Endothelial cell of umbilical vein (primary cell): ENCODE results near the gene SLC46A1. TPM values are rescaled to one million over a fixed set of nuclear protein-coding genes. Genes with fewer than 3 reads are reported as not detected.

Experiments used
- BruUV-seq: library from RNA; stranded (reverse); fragments of 400-500 nt; replicated peaks from 2 replicates; lab custom pipeline; 2021; lab: Mats Ljungman, UMichigan
- CTCF ChIA-PET: fragments of 300-600, 350-600 bp; sonication (Branson Sonifier 250); formaldehyde crosslinking; loops from one replicate; lab custom pipeline; 2021; ENCODE audit warnings: antibody characterized with exemption, inconsistent platforms; lab: Charles Lee
- POLR2A ChIA-PET: fragments of 300-600, 350-600 bp; sonication (Branson Sonifier 250); formaldehyde crosslinking; loops from one replicate; lab custom pipeline; 2021; ENCODE audit warnings: antibody characterized with exemption, inconsistent platforms; lab: Charles Lee
- DNase-seq: peaks from one replicate; pipeline ENCODE4 v3.0.0-alpha.2; 2011; ENCODE audit warnings: low read depth, low spot score
- FAIRE-seq: peaks from 2 replicates; lab custom pipeline; 2011; peaks lifted over from hg19 to GRCh38; lab: Jason Lieb, UNC
- H2AFZ ChIP-seq: 2 replicates; pipeline ENCODE4 v1.6.0; 2012; ENCODE audit warnings: low read depth, low read length, control low read depth, inconsistent platforms
- H3K27ac ChIP-seq: 2 replicates; pipeline ENCODE4 v1.5.1; 2011; ENCODE audit warnings: low read depth, mild to moderate bottlenecking, control low read depth, low read length, moderate library complexity; ENCODE audit not compliant: insufficient read depth
- H3K27me3 ChIP-seq, 2 experiments: 2 replicates each; pipeline versions ENCODE4 v1.6.0 to v1.6.1; 2011; ENCODE audit warnings: low read length in 2 of 2, mixed read lengths in 1 of 2; ENCODE audit not compliant: control insufficient read depth in 2 of 2, insufficient read depth in 2 of 2
- H3K36me3 ChIP-seq, 2 experiments: 2 replicates in 1 of 2; 3 replicates in 1 of 2; pipeline ENCODE4 v1.5.1; 2011; ENCODE audit warnings: low read length in 2 of 2, mild to moderate bottlenecking in 1 of 2, moderate library complexity in 1 of 2; ENCODE audit not compliant: control insufficient read depth in 2 of 2, insufficient read depth in 2 of 2; ENCODE audit errors: extremely low read depth in 1 of 2
- H3K4me1 ChIP-seq: 3 replicates; pipeline ENCODE4 v1.5.1; 2011; ENCODE audit warnings: mild to moderate bottlenecking, low read length; ENCODE audit not compliant: control insufficient read depth, insufficient read depth; ENCODE audit errors: extremely low read depth
- H3K4me2 ChIP-seq: 2 replicates; pipeline ENCODE4 v1.6.1; 2011; ENCODE audit warnings: low read length, control low read depth, mixed read lengths; ENCODE audit not compliant: insufficient read depth
- H3K4me3 ChIP-seq, 3 experiments: fragments of 200-600 bp in 1 of 3; sonication (generic), shearing (Covaris generic) in 1 of 3; replicated peaks in 1 of 3; 2 replicates each; pipeline ENCODE4 v1.5.1; 2011 to 2016; ENCODE audit warnings: control low read depth in 3 of 3, low read length in 3 of 3, mild to moderate bottlenecking in 2 of 3, inconsistent platforms in 1 of 3, low read depth in 1 of 3, moderate library complexity in 1 of 3; ENCODE audit not compliant: insufficient read depth in 1 of 3
- H3K79me2 ChIP-seq: 2 replicates; pipeline ENCODE4 v1.6.0; 2012; ENCODE audit warnings: low read length, inconsistent platforms; ENCODE audit not compliant: control insufficient read depth, insufficient read depth
- H3K9ac ChIP-seq: replicated peaks from 2 replicates; pipeline ENCODE3; 2011; ENCODE audit warnings: low read length, control low read depth; ENCODE audit not compliant: insufficient read depth; ENCODE audit errors: extremely low read depth
- H3K9me1 ChIP-seq: replicated peaks from 3 replicates; pipeline ENCODE4 v1.6.0; 2011; ENCODE audit warnings: mild to moderate bottlenecking, low read length; ENCODE audit not compliant: control insufficient read depth, insufficient read depth; ENCODE audit errors: extremely low read depth
- H3K9me3 ChIP-seq: replicated peaks from 2 replicates; pipeline ENCODE4 v1.5.1; 2012; ENCODE audit warnings: low read length, inconsistent platforms; ENCODE audit not compliant: control insufficient read depth, insufficient read depth
- H4K20me1 ChIP-seq: replicated peaks from 2 replicates; pipeline ENCODE3; 2011; ENCODE audit warnings: mild to moderate bottlenecking, low read length; ENCODE audit not compliant: control insufficient read depth, insufficient read depth; ENCODE audit errors: extremely low read depth
- EZH2 ChIP-seq: IDR thresholded peaks from 2 replicates; pipeline ENCODE4 v1.6.1; 2012; ENCODE audit warnings: borderline replicate concordance, low read depth, mild to moderate bottlenecking, moderate library complexity, low read length, inconsistent platforms; ENCODE audit not compliant: severe bottlenecking
- FOS ChIP-seq: IDR thresholded peaks from 2 replicates; pipeline ENCODE4 v1.6.1; 2011; ENCODE audit warnings: mild to moderate bottlenecking, low read length, moderate library complexity, borderline replicate concordance; ENCODE audit not compliant: insufficient read depth
- GATA2 ChIP-seq: IDR thresholded peaks from 2 replicates; pipeline ENCODE4 v1.7.0; 2011; ENCODE audit warnings: low read depth, mild to moderate bottlenecking, moderate library complexity, mixed read lengths, low read length; ENCODE audit not compliant: insufficient read length, insufficient read depth
- JUN ChIP-seq: IDR thresholded peaks from 2 replicates; pipeline ENCODE4 v1.6.1; 2011; ENCODE audit warnings: borderline replicate concordance, low read depth; ENCODE audit not compliant: insufficient read length, insufficient read depth
- MYC ChIP-seq: IDR thresholded peaks from one replicate; pipeline ENCODE4 v1.6.1; 2011; ENCODE audit warnings: mild to moderate bottlenecking, low read depth, low read length
- POLR2A ChIP-seq: IDR thresholded peaks from 2 replicates; pipeline ENCODE4 v1.6.1; 2012; ENCODE audit warnings: low read depth, mild to moderate bottlenecking, control low read depth, low read length
- POLR2AphosphoS5 ChIP-seq: IDR thresholded peaks from 2 replicates; pipeline ENCODE4 v1.6.1; 2012; ENCODE audit warnings: low read depth, mild to moderate bottlenecking, control low read depth, low read length, moderate library complexity; ENCODE audit not compliant: insufficient read depth
- dilution Hi-C: fragments of 300-500 bp; cut with MboI; formaldehyde crosslinking; loops from one replicate; pipeline ENCODE4 v1.15.0; 2019; ENCODE audit warnings: low sequenced_read_pairs; ENCODE audit not compliant: extremely low pct_ligation_motif_present
- intact Hi-C: fragments of 100-400 bp; cut with micrococcal nuclease; formaldehyde crosslinking; loops from one replicate; pipeline ENCODE4 v1.10.0; 2022
- polyA plus RNA-seq, 4 experiments: library from polyadenylated mRNA; depleted of rRNA in 3 of 4; stranded (reverse) in 3 of 4; unstranded in 1 of 4; fragments of >200 nt; gene quantifications; 2 replicates each; pipeline versions ENCODE4 v1.2.1 to v1.2.3, GENCODE V29; 2011 to 2012; ENCODE audit warnings: missing spikeins in 1 of 4
- total RNA-seq: library from RNA; stranded (reverse); gene quantifications from 2 replicates; pipeline ENCODE4 v1.2.3, GENCODE V29; 2021
- TF ChIP-seq, protein P1 (sequence below): IDR thresholded peaks from 2 replicates; pipeline ENCODE4 v1.6.1; 2011; ENCODE audit not compliant: insufficient read depth, insufficient read length
- TF ChIP-seq, protein P2 (sequence below), 2 donors: IDR thresholded peaks; 1 replicate in 1 of 2; 2 replicates in 1 of 2; pipeline ENCODE4 v1.5.1; 2011; ENCODE audit warnings: low read length in 2 of 2, mild to moderate bottlenecking in 2 of 2, moderate library complexity in 2 of 2, control low read depth in 1 of 2, inconsistent platforms in 1 of 2, low read depth in 1 of 2; ENCODE audit not compliant: insufficient read depth in 1 of 2; ENCODE audit errors: extremely low read depth in 1 of 2

Gene SLC46A1
- total and polyA plus RNA-seq, 2 donors (not counting 3 experiments of a cell fraction or from before 2014, with no cell fraction given): 2.6 to 4.1 TPM

DNA sequence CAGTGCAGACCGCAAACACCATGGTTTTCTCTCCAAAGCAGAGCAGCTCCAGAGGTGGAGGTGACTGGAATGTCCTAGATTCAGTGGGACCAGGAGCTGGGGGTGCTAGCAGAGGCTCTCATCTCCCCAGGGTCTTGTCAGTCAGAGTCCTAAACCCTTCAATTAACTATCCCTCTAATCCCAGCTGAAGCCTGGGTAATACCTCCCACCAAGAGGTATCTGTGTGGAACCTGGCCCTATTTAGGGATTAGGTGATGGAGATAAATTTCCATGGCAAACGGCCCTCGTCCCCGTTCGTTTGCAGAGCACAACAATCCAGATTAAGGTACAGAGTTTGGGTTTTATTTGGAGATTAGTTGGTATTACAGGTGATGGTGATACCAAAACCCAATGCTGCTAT is 42.8 kb downstream of the SLC46A1 start:
- Histone ChIP-seq H3K4me2 (no peak overlapping the region), H3K27me3 (no peaks in the 10 kb centered on the region), H3K79me2 (peaks cover 7% of the 10 kb centered on the region), H2AFZ (no peak overlapping the region), H3K9me1 (peaks cover under 1% of the 10 kb centered on the region), H3K4me3 (no peak overlapping the region), H3K27ac (no peak overlapping the region), H3K9ac (no peak overlapping the region), H4K20me1 (no peaks in the 10 kb centered on the region), H3K36me3 (peaks cover 14 to 27% of the 10 kb centered on the region in 2 experiments), H3K9me3 (no peaks in the 10 kb centered on the region), H3K4me1 (peaks cover 5% of the 10 kb centered on the region)
- FAIRE-seq (no peak), DNase-seq (no peak)
- dilution Hi-C loops: no loop called here
- no TSS peak for BruUV-seq
- POLR2A ChIA-PET: interaction anchor here (0.6 kb wide), 1 partner anchor 83 kb away, joined by 6 read pairs; no protein-coding TSS in a partner anchor
- CTCF ChIA-PET: no interaction called here
- intact Hi-C loops: no loop called here
- TF ChIP-seq, protein P1, sequence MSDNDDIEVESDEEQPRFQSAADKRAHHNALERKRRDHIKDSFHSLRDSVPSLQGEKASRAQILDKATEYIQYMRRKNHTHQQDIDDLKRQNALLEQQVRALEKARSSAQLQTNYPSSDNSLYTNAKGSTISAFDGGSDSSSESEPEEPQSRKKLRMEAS: no peak
- TF ChIP-seq EZH2 (no peak), POLR2A (no peak), POLR2AphosphoS5 (no peak), JUN (no peak), FOS (no peak), GATA2 (no peak), MYC (no peak)
- TF ChIP-seq, protein P2, sequence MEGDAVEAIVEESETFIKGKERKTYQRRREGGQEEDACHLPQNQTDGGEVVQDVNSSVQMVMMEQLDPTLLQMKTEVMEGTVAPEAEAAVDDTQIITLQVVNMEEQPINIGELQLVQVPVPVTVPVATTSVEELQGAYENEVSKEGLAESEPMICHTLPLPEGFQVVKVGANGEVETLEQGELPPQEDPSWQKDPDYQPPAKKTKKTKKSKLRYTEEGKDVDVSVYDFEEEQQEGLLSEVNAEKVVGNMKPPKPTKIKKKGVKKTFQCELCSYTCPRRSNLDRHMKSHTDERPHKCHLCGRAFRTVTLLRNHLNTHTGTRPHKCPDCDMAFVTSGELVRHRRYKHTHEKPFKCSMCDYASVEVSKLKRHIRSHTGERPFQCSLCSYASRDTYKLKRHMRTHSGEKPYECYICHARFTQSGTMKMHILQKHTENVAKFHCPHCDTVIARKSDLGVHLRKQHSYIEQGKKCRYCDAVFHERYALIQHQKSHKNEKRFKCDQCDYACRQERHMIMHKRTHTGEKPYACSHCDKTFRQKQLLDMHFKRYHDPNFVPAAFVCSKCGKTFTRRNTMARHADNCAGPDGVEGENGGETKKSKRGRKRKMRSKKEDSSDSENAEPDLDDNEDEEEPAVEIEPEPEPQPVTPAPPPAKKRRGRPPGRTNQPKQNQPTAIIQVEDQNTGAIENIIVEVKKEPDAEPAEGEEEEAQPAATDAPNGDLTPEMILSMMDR (IDR thresholded peaks at IDR 0.05; ENCODE audit: extremely low read depth in 1 of 2, insufficient read depth in 1 of 2, low read depth in 1 of 2, low read length in 2 of 2): no peak
